CD4-positive, alpha-beta T cell treated with Interleukin-6 for 4 hours (primary cell): ENCODE results near the gene MYL12A.

Source experiments
- DNase-seq: peaks from one replicate; pipeline ENCODE4 v3.0.0-alpha.2; 2020; ENCODE audit warnings: mixed read lengths

The MYL12A gene

DNA sequence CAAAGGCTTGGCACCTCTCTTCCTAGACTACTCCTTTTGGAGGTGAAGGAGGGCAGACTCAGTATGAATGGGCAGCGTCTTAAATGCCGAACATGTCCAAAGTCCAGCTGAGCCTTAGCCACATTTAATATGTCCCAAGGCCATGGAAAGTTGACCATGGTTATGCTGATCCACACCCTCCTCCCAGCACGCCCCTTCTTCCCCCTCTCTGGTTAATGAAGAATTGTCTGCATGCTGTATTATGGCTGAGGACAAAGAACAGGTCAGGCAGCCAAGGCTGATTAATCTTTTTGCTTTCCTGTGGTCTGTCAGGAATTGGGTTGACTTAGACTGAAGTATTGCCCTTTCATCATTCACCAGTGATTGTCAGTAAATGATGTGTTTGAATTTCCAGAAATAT is 22.0 kb upstream of the MYL12A start:
- DNase-seq, result no peak

DNA sequence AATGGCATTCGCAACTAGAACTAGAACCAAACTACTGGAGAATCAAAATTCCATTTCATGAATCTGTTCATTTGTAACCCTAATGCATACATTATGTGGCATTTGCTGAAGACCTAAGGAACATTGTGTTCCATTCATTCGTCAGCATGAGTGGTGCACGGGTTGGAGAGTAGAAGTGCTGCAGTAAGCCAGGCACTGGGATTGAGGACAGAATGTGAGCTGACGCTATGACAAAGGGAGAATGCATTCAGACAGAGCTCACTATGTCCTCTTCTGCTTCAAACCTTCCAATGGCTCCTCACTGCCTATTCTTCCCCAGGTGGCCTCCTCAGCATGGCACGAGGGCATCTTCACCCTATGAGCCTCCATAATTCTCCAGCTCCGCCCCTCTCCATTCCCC is 21.6 kb upstream of the MYL12A start:
- no peak for DNase-seq

DNA sequence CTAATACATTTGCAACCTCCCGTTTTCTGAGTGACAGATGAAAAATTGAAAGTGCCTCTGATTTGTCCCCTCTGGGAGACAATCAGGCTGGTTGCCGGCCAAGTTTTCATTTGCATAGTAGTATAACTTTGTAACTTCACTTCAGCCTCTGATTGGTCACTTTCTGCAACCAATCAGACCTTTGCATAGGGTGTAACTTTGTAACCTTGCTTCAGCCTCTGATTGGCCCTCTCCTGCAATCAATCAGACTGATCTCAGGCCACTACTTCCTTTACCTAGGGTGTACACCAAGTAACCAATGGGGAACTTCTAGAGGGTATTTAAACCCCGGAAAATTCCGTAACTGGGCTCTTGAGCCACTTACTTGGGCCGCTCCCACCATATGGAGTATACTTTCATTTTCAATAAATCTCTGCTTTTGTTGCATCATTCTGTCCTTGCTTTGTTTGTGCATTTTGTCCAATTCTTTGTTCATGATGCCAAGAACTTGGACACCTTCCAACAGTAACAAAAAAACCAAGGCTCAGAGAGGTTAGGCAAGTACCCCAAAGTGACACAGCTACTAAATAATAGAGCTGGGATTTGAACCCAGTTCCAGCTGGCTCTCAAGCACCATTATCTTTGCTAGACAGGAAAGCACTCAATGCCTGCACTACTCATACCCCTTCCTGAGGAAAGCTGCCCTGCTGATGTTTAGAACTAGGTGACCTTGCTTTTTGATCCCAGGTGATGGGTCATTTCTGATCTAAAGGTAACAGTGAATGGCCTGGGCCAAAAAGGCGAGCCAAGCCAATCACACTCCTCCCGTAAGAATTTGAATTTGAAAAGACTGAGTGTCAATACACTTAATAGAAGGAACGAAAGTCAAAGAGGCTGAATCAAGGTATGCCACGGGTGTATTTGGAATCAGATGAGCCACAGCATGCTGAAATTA is 16.9 kb upstream of the MYL12A start:
- no peak for DNase-seq

DNA sequence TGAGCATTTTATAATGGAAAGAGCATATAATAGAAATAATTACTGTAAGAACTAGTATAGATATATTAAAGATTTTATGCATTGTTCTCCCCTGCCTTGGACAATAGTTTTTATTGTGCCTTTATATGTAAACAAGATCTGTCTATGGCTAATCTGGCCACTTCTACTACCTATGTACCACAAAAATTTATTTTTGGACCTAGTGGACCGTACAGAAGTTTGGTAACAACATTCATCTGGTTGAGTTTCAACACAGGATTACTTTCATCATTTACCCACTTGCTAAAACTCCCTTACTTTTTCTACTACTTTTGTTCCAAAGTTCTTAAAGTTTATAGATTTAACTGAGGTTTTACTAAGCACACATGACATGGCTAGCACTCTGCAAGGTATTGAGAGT is 14.6 kb upstream of the MYL12A start:
- DNase-seq, result no peak

DNA sequence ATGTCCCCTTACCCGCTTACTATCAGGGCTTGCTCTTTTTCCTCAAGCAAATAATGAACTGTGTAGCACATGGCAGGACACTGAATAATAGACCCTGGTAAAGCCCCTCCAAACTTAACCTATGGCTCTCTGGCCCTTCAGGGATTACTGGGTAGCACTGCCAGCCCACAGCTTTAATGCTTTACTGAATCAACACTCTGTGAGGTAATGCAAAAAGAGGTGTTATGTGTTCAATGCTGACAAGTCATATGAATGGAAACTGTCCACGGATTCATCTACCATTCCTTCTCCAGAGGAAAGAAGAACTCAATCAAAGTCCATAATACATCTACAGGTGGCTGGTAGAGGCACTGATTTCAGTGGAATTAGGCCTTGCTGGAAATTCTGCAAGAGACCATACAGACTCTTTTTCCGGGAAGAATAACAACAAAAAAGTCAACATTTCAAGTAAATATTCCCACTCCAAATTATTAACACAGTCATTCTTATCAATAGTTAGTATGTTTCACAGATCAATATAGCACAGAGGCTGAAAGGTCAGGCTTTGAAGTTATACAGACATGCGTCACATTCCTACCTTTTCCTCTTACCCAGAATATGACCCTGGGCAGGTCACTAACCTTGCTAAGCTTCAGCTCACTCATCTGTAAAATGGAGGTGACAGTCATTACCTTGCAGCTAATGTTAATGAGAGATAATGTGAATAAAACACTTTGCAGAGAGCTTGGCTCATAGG is 14.0 kb upstream of the MYL12A start:
- DNase-seq, result no peak

DNA sequence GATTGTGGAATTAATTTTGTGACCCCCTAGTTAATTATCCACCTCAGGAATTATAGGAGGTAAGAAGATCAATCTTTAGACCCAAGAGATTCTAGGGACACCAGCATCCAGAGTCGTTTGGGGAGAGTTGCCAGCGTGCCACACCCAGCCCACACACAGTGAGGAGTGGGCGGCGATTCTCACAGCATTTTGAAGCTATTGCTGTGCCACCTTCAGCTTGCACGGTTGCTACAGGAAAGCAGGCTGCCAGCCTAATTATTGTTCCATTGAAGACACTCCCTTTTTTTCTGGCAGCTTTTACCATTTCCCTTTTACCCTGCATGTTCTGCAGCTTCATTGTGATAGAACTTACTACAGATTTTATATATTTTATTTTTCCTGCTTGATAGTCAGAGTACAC is 13.1 kb upstream of the MYL12A start:
- DNase-seq, result no peak

DNA sequence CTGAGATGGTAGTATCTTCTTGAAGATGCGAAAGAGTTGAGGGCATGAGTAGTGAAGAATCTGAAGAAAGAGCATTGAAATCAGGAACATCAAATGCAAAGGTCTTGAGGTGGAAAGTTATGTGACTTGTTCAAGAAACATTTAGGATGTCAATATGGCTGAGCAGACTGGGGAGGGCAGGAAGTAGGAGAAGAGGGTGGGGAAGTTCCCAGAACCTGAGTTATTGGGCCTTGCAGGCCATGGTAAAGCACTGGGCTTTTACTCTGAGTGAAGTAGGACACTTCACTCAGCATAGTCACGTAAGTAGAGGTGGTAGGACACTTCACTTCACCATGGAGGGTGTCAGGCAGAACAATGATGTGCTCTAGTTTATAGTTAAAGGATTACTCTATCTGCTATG is 11.8 kb upstream of the MYL12A start:
- DNase-seq, result no peak

DNA sequence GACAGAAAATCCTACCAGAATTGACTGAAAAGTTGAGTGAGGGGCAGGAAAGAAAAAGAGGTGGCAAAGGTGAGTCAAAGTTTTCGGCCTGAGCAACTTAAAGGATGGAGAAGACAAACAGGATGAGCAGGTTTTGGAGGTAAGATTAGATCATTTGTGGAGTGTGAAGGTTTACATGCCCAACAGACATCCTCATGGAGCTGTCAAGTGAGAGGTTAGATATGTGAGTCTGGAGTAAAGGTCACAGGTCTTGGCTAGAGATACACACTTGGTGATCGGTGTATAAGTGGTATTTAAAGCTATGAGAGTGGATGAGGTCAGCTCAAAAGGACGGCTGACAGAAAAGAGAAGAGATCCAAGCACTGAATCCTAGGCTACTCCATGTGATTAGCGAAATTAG is 11.1 kb upstream of the MYL12A start:
- no peak for DNase-seq

DNA sequence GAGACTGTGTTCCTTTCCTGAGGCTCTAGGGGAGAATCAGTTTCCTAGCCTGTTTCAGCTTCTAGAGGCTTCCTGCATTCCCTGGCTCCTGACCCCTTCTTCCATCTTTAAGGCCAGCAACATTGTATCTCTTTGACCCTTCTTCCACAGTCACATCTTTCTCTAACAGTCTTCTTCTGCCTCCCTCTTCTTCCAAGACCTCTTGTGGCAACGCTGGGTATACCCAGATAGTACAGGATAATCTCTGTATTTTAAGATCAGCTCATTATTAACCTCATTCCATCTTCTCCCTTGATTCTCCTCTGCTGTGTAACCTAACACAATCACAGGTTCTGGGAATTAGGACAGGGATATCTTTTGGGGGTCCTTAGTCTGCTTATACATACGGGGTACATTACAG is 8.9 kb upstream of the MYL12A start:
- DNase-seq, result no peak

DNA sequence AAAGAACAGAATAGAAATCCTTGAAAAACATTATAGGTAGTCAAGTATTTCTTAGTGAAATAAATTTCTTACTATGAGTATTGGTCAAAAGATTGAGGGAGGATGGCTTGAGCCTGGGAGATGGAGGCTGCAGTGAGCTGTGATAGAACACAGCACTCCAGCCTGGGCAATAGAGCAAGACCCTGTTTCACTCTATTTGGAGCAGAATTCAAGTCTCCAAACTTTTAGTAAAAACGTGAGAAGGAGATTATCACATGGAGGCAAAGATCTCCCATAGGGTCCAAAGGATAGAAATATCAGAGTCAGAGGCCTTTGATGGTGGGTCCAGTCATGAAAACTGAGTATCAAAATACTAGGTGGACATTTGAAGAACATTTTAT is 2.4 kb upstream of the MYL12A start:
- DNase-seq, result no peak

DNA sequence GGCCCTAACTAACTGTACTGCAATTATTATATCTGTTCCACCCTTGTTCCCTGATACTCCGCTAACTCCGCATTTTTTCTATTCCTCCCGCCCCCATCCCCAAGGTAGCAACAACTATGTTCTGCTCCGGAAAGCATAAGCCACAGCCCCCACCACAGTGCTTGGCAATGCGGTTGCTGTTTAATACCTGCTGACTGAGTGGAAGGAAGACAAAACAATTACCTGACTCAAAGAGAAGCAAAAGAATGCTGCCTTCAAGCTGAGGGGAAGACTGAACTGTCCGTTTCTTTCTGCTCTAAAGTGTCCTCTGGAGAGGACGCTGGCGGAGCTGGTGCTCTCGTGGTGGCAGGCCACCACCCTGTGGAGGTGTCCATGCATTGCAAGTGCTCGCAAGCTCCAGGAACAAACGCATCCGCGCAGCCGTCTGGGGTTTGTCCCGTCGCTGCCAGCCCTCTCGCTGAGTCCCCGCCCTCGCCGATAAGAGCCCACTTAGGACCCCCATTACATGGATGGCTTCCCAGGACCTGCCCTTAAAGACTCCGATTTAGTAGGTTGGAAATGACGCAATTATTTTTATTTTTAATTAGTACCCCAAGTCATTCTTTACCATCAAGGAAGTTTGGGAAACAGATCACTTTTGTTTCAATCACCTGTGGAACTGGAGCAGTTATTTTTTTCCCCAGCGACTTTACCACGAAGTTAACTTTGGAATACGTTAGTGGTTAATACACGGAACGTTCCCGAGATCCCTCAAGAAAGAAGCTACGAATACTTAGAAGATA is 1.6 kb upstream of the MYL12A start:
- peak; percentile 79 for DNase-seq

DNA sequence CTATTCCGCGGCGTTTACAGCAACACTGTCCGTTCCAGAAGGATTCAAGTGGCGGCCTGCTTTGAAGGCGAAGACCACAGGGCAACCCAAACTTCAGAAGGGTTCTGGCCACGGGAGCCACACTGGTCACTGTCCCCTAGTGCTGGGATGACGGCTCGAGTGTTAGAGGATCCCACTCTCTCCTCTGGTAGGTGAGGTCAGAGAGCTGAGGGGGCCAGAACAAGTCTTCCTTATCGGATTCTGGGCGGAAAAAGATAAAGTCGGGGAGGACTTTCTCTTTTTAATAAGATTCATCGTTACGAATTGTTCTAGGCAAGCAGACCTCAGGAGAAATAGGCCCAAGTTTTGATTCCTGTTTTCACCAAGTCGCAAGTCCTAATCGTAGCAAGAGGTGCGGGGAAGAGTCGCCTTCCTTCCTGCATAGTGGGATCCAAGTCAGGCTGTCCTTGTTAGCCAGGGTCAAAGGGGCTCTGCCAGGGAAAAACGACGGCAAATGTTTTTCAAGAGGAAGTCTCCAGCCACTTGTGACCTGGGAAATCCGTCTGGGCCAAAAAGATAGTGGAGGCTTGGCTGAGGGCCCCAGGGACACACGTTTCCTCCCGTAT is 864 bp upstream of the MYL12A start:
- peak; percentile 15 for DNase-seq

DNA sequence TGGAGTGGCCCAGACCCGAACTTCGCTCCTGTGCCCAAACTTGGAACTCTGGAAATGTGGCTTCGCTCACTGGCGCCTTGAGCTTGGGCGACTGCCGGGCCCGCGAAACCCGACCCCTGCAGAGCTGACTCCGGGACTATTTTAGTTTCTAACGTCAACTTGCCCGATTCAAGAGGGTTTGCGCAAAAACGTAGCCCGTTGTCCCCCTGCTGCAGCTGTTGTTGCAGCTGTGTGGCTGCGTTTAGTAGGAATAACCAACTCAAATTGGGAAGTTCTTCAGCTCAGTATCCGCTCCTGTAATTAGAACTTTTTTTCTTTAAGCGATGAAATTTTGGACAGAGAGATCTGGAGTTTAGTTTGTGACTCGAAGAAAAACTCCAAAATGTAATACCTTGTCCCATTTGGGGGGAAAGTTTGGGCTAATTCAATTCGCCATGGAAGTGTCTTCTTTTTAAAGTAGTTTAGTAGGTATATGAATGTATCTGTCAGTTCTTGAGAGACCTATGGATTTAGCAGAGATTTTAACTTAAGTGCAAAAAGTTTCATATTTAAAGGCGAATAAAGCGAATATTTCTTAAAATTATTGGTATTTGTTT is 559 bp downstream of the MYL12A start:
- DNase-seq, result peak; percentile 45

DNA sequence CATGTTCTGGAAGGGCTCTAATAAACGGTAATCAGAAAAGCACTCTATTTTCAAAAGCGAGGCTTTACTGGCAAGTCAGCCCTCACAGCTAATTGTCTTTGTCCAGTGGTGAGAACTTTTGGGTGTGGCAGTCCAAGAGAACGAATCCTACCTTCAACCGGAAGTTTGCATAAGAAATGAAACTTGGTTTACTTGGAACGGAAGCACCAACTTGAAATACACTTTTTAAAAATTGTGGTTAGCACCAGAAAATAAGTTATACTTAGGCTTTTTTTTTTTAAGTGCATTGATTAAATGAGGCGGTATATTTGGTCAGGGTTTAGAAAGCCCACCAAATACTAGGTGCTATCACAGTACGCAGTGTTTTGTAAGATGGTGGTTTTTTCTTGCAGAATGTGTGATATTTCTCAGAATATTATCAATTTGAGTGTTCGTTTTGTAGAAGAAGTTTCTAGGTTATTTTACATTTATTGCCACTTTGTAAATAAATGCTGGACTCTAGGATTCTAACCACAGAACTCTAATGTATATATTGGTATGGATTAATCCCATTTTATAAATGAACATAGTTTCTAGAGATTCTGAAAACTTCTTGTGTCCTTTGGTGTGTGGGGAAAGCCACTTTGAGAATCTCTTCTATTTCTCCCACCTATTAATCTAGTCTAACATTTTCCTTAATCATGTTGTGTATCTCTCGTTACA is 1.2 kb downstream of the MYL12A start:
- peak; percentile 27 for DNase-seq

DNA sequence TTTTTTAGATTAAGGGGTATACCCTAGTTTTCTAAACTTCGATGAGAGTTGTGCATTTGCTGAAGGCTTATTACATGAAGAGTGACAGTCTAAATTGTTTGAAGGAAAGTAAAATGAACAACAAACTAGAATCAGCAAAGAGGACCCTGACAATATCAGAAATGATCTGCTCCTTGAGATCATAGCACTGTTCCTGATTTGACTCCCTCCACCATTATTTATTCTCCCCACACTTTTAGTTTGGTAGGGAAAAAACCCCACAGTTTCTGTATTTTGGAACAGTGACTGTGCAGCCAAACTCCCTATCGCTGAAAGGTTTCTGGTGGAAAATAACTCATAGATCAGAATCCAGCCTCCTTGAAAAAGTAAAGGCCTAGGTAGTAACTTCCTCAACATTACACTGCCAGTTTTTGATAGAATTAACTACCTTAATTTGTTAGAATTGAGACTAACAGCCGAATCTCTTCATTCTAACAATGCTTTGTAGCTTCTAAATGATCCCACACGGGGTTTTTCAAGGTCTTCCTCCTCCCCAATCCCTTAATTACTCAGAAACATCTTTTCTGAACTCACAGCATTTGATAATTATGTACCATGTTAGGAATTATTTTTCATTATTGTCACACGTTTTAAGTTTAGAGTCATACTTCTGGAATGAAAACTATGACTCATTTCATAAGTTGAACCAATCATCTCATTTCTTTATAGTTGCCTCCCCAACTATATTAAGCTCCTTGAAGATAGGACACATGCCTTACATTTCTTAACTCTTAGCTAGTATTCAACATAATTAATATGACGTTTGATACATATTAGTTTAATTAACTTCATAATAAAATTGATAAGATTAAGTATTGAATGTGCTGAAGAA is 2.9 kb downstream of the MYL12A start:
- DNase-seq, result no peak

DNA sequence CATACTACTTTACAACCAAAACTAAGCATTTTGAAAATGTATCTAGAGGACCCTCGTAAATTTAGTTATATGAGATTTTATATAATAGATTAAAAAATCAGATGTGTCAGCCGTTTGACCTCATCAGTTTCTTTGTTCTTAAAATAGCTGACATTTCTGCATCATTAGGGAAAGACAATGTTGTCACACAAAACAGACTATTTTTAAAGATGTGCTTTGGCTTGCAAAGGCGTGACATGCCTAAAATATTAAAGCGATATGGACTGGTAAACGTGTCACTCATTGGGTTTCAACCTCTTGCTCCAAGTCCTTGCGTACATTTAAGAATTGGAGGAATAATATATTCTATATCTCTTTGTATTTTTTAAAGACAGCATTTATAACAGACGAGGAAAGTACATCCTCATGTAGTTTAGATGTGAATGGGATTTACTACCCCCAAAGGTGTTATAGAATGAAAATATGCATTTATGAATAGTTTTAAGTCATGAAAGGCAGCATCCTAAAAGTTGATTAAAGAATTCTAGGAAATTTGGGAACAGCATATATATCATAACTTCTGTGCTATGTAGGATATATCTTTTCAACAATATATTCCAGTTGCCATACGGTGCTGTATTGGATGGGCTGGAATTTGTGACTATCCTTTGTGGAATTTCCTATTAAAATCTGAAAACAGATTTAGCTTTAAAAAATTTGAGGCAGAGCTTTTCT is 3.8 kb downstream of the MYL12A start:
- no peak for DNase-seq

DNA sequence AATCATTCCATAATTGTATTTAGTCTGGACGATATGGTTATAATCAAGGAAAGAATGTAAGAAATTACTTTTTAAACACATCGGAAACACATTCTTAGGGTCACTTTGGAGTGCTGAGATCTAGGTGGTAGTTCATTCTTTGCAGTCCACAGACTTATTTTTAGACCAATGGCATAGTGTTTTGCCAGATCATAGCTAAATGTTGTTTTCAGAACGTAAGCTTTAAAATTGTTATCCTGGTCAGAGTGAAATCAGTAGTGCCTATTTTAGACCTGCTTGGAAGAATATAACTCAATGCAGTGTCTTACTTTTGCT is 4.3 kb downstream of the MYL12A start:
- no peak for DNase-seq

DNA sequence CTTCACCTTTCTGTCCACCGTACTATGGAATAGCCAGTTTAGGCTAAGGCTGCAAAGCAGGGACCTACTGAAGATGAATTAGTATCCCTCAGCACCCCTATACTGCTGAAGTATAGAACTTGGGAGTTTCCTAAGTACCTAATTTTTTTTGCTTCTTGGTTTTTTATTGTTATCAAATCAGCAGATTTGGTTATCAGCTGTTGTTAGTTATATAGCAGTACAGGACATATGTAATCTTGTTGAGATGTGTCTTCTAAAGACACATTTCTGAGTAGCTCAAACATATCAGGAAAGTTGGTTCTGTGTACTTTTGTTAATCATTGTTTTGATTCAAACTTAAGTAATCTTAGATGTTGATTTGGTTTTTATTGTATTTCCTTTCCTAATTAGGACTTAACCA is 5.2 kb downstream of the MYL12A start:
- DNase-seq, result no peak

DNA sequence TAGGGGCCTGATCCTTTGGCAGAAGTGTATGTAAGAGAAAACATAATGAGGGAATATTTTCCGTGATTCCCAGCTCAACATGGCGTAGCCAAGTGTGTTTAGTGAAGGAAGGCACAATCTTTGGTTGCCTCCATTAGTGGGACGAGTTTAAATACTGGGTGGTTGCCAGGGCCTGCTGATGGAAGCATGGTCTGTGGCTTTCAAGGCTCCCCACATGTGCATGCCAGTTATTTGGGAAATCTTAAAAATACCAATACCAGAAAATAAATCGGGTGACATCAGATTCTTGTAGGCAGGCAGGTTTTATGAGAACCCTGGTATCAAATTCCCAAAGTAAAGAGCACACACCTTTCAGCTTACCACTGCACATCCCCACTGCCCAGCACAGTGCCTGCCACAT is 7.1 kb downstream of the MYL12A start:
- no peak for DNase-seq

DNA sequence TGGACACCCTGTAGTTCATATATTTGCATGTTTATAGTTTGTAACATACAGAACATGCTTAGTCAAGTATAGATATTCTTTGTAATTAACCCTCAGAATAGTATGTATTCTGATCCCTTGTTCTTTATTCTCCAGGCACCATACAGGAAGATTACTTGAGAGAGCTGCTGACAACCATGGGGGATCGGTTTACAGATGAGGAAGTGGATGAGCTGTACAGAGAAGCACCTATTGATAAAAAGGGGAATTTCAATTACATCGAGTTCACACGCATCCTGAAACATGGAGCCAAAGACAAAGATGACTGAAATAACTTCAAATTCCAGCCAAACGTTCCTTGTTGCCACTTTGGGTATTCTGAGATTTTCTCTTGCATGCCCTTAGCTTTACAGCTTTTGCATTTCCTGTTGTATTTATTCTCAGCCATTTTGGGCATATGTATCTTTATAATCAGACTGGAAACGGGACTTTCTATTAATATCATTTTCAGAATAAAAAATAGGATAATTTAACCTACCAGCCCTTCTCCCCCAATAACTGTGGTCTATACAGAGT is 8.1 kb downstream of the MYL12A start:
- no peak for DNase-seq
